Mucosa of gallbladder (tissue), 1 donor: ENCODE results near the gene TENM4. TPM values are rescaled to one million over a fixed set of nuclear protein-coding genes. Genes with fewer than 3 reads are reported as not detected.
A peak's percentile ranks its signal among the peaks of the same experiment; 100 is the strongest.

ENCODE experiments used
- DNase-seq: peaks from one replicate; pipeline ENCODE4 v3.0.0-alpha.2; 2020; ENCODE audit warnings: low spot score
- total RNA-seq: library from RNA; stranded (reverse); gene quantifications from one replicate; pipeline ENCODE4 v1.2.1, GENCODE V29; 2021
- donor health status: DM: no; HTN: no; CAD: no.

Gene TENM4
- total RNA-seq, 1 donor from 2014 or later, result 8.4 TPM

- DNase-seq, result no peak
These were observed 258.0 kb downstream of the TENM4 start for GRCh38 chr11:79182794-79183193.

- DNase-seq, result no peak
These were observed 261.7 kb downstream of the TENM4 start for GRCh38 chr11:79179087-79179486.

- DNase-seq, result no peak
These were observed 266.5 kb downstream of the TENM4 start for GRCh38 chr11:79174045-79175008.

- DNase-seq, result no peak
These were observed 267.2 kb downstream of the TENM4 start for GRCh38 chr11:79173615-79174014.

- DNase-seq, result no peak
These were observed 270.5 kb downstream of the TENM4 start for GRCh38 chr11:79170321-79170720.

- DNase-seq, result no peak
These were observed 272.2 kb downstream of the TENM4 start for GRCh38 chr11:79168530-79169110.

GRCh38 chr11:79167510-79168188 lies 273.2 kb downstream of the TENM4 start:
- no peak for DNase-seq

GRCh38 chr11:79165908-79166307 lies 274.9 kb downstream of the TENM4 start:
- no peak for DNase-seq

GRCh38 chr11:79160791-79161403 lies 279.9 kb downstream of the TENM4 start:
- no peak for DNase-seq

GRCh38 chr11:79159657-79160450 lies 281.0 kb downstream of the TENM4 start:
- DNase-seq, result no peak

GRCh38 chr11:79157738-79158137 lies 283.1 kb downstream of the TENM4 start:
- no peak for DNase-seq

- DNase-seq, result peak; percentile 39
These were observed 284.8 kb downstream of the TENM4 start for GRCh38 chr11:79156031-79156430.

- no peak for DNase-seq
These were observed 285.6 kb downstream of the TENM4 start for GRCh38 chr11:79155237-79155636.

GRCh38 chr11:79152511-79152910 lies 288.3 kb downstream of the TENM4 start:
- no peak for DNase-seq

- no peak for DNase-seq
These were observed 289.4 kb downstream of the TENM4 start for GRCh38 chr11:79151396-79151795.

- DNase-seq, result no peak
These were observed 289.9 kb downstream of the TENM4 start for GRCh38 chr11:79150966-79151365.

GRCh38 chr11:79150320-79150719 lies 290.5 kb downstream of the TENM4 start:
- no peak for DNase-seq

- DNase-seq, result no peak
These were observed 293.1 kb downstream of the TENM4 start for GRCh38 chr11:79147731-79148130.

GRCh38 chr11:79147011-79147410 lies 293.8 kb downstream of the TENM4 start:
- no peak for DNase-seq

- DNase-seq, result no peak
These were observed 300.9 kb downstream of the TENM4 start for GRCh38 chr11:79139900-79140299.

GRCh38 chr11:79129702-79130101 lies 311.1 kb downstream of the TENM4 start:
- DNase-seq, result no peak
